GM21825 (cell line): Measurements from ENCODE around the gene RDX.

ENCODE experiments used
- ATAC-seq: cut with Tn5 transposase; IDR thresholded peaks from one replicate; pipeline ENCODE4 v1.9.1; 2021; ENCODE audit warnings: mild to moderate bottlenecking, moderate library complexity; ENCODE audit not compliant: unreplicated experiment

The RDX gene

GRCh38 chr11:110173811-110174644 is 122.4 kb downstream of the RDX start:
- ATAC-seq: peak; percentile 66

GRCh38 chr11:110172468-110173065 is 123.8 kb downstream of the RDX start:
- no peak for ATAC-seq

GRCh38 chr11:110169738-110170137 is 126.7 kb downstream of the RDX start:
- ATAC-seq: no peak

GRCh38 chr11:110168033-110168803 is 128.2 kb downstream of the RDX start:
- ATAC-seq: no peak

GRCh38 chr11:110165039-110165925 is 131.1 kb downstream of the RDX start:
- no peak for ATAC-seq

- ATAC-seq: no peak
These were observed 134.2 kb downstream of the RDX start for GRCh38 chr11:110162216-110162615.

GRCh38 chr11:110161061-110161460 is 135.4 kb downstream of the RDX start:
- ATAC-seq: no peak

GRCh38 chr11:110160437-110160836 is 136.0 kb downstream of the RDX start:
- ATAC-seq: no peak

GRCh38 chr11:110160016-110160415 is 136.4 kb downstream of the RDX start:
- ATAC-seq: no peak

GRCh38 chr11:110159476-110159875 is 136.9 kb downstream of the RDX start:
- ATAC-seq: no peak

- no peak for ATAC-seq
These were observed 137.9 kb downstream of the RDX start for GRCh38 chr11:110158317-110159200.

GRCh38 chr11:110156503-110156902 is 139.9 kb downstream of the RDX start:
- no peak for ATAC-seq

GRCh38 chr11:110153474-110153873 is 142.9 kb downstream of the RDX start:
- ATAC-seq: no peak

- no peak for ATAC-seq
These were observed 144.2 kb downstream of the RDX start for GRCh38 chr11:110152199-110152598.

- ATAC-seq: no peak
These were observed 147.4 kb downstream of the RDX start for GRCh38 chr11:110148775-110149744.

GRCh38 chr11:110147962-110148709 is 148.3 kb downstream of the RDX start:
- ATAC-seq: no peak

GRCh38 chr11:110141812-110142211 is 154.6 kb downstream of the RDX start:
- ATAC-seq: no peak

GRCh38 chr11:110134110-110134509 is 162.3 kb downstream of the RDX start:
- no peak for ATAC-seq
